Measurements from ENCODE around the gene GSDME. TPM values are rescaled to one million over a fixed set of nuclear protein-coding genes. Genes with fewer than 3 reads are reported as not detected.

Gene GSDME
- total RNA-seq, 1 donor from 2014 or later = 10.8 TPM

DNA sequence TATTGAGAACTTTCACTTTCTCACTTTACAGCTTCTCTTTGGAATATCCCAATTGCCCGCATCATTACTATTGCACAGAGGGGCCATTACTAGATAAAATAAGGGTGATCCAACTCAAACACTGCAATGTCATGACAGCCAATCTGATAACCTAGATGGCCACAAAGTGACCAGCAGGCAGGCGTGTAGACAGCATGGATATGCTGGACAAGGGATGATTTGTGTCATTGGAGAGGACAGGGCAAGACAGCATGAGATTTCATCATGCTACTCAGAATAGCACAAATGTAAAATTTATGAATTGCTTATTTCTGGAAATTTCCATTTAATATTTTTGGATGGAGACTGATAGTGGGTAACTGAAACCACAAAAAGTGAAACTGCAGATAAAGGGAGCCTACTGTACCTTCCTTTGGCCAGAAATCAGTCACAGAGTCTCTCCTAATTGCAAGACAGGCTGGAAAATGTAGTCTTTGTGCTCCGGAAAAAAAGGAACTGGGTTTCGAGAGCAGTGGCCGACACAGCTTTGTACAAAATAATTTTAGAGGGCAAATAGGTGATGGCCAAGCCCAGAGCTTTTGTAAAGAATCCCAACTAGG is 6.1 kb upstream of the GSDME start:
- Mint-ChIP-seq H3K27me3 (peaks cover 19% of the 10 kb centered on the region), H3K36me3 (no peaks in the 10 kb centered on the region), H3K4me3 (no peak overlapping the region), H3K4me1 (ENCODE audit: unreplicated experiment) (peaks cover 5% of the 10 kb centered on the region), H3K27ac (no peak overlapping the region), H3K9me3 (no peaks in the 10 kb centered on the region)
- TF ChIP-seq, protein P1, sequence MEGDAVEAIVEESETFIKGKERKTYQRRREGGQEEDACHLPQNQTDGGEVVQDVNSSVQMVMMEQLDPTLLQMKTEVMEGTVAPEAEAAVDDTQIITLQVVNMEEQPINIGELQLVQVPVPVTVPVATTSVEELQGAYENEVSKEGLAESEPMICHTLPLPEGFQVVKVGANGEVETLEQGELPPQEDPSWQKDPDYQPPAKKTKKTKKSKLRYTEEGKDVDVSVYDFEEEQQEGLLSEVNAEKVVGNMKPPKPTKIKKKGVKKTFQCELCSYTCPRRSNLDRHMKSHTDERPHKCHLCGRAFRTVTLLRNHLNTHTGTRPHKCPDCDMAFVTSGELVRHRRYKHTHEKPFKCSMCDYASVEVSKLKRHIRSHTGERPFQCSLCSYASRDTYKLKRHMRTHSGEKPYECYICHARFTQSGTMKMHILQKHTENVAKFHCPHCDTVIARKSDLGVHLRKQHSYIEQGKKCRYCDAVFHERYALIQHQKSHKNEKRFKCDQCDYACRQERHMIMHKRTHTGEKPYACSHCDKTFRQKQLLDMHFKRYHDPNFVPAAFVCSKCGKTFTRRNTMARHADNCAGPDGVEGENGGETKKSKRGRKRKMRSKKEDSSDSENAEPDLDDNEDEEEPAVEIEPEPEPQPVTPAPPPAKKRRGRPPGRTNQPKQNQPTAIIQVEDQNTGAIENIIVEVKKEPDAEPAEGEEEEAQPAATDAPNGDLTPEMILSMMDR (conservative IDR thresholded peaks at IDR 0.05) = no peak
- DNase-seq (ENCODE audit: extremely low spot score, unreplicated experiment) = no peak

DNA sequence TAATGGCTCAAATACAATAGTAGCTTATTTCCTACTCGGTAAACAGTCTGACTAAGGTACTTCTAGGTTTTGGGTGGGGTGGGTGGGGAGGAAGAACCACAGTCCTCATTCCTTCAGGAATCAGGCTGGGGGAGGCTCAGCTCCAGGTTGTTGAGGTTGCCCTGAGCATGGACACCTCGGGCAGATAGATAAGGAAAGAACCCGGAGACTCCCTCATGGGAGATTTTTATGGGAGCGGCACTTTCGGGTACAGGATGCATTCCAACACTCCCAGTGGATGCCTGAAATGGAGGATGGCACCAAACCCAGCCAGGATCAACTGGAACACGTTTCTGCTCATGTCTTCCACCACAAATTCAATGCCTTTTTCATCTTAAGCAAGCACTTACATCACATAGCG is 5.5 kb upstream of the GSDME start:
- Mint-ChIP-seq H3K27ac (no peak overlapping the region), H3K4me1 (ENCODE audit: unreplicated experiment) (peaks cover 11% of the 10 kb centered on the region)
- no peak for DNase-seq (ENCODE audit: extremely low spot score, unreplicated experiment)

DNA sequence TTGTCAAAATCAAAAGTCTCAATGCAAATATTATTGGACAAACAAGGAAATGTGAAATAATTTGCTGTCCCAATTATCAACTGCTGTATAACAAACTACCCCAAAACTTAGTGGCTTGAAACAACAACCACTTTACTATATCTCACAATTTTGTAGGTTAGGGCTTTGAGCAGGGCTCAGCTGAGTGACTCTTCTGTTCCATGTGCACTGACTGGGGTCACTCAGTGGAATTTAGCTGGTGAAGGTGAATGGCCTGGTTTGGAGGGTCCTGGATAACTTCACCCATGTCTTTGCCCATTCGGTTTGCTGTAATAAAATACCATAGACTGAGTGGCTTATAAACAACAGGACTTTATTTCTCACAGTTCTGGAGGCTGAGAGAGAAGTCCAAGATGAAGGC is 3.7 kb upstream of the GSDME start:
- Mint-ChIP-seq H3K4me3 (no peak overlapping the region), H3K4me1 (ENCODE audit: unreplicated experiment) (peaks cover 12% of the 10 kb centered on the region), H3K36me3 (no peaks in the 10 kb centered on the region), H3K27me3 (peaks cover 33% of the 10 kb centered on the region), H3K27ac (no peak overlapping the region), H3K9me3 (no peaks in the 10 kb centered on the region)
- no peak for DNase-seq (ENCODE audit: extremely low spot score, unreplicated experiment)
- TF ChIP-seq, protein P1 (conservative IDR thresholded peaks at IDR 0.05) = no peak

More for the DNA sequence above, 5.5 kb upstream of the GSDME start:
- Mint-ChIP-seq H3K4me3 (no peak overlapping the region), H3K27me3 (peaks cover 25% of the 10 kb centered on the region), H3K36me3 (no peaks in the 10 kb centered on the region), H3K9me3 (no peaks in the 10 kb centered on the region)
- TF ChIP-seq, protein P1 (conservative IDR thresholded peaks at IDR 0.05) = no peak

DNA sequence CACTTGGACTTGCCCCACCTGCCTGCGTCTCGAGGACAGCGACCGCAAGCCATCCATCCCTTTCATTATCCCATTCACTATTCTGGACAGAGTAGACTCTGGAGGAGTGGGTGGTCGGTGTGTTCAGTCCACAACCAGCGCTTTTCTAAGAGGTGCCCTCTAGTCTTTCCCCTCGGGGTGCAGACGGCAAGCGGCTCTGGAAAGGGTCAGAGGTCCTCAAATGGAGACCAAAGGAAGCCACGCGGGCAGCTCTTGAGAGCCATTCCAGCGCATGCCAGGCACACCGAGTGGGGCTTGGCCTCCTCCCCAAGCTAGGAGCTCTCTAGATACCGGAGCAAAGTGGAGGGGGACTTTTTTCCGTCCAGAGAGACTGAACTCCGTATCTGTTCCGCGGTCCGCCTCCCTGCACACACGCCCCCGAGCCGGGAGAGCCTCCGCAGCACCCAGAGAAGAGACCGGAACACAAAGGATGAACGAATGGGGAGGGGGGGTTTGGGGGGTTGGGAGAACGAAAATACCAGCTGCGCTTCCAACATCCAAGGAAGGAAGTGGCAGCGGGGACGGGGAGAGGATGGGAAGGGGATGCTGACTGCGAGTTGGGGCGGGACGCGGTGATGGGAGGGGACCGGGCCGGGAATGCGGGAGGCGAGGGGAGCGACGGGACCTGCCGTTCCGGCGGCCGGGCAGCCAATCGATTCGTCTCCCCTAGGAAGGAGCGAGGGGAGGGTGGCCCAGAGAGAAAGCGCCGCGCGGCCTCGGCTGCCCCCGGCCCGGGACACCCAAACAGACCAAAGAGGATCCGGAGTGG is 515 bp downstream of the GSDME start:
- TF ChIP-seq, protein P1 (conservative IDR thresholded peaks at IDR 0.05) = no peak
- Mint-ChIP-seq H3K27ac (peak overlapping the region; percentile 25), H3K4me3 (peak overlapping the region; percentile 93), H3K27me3 (peaks cover 38% of the 10 kb centered on the region), H3K9me3 (no peaks in the 10 kb centered on the region), H3K36me3 (no peaks in the 10 kb centered on the region), H3K4me1 (ENCODE audit: unreplicated experiment) (peaks cover 17% of the 10 kb centered on the region)
- no peak for DNase-seq (ENCODE audit: extremely low spot score, unreplicated experiment)

DNA sequence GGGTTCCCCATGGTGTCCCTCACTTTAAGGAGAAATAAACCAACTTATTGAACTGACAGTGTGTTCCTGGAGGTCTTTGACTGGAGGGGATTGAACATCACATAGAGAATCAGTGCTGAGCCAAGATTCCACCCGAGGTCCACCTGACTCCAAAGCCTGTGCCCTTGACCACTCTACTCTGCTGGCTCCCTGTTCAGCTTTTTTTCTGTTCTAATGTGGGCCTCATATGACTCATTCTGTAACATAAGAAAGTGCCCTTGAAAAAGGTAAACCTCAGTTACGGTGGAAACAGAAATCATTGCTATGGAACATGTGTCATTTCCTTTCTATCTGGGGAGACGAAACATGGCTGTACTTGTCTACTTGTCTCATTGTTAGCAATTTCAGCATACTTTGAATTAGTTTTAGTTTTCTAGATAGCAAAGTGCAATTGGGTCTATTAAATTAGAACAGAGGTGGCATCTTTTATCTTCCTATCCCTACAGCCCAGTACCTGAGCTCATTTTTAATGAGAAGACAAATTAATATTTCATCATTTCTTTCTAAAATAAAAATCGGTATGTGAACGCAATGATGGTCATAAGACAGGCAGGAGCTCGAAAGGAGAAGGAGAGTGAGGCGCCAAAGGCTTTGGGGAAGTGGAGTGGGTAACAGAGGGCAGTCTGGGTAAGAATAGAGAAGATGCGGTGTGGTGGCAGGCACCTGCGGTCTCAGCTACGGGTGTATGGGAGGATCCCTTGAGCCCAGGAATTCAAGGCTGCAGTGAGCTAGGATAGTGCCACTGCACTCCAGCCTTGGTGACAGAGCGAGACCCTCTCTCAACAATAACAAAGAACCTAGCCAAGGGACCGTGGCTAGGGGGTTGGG is 1.5 kb downstream of the GSDME start:
- H3K4me1 Mint-ChIP-seq (ENCODE audit: unreplicated experiment) = peaks cover 17% of the 10 kb centered on the region
- H3K4me3 Mint-ChIP-seq = peak overlapping the region; percentile 93
- H3K9me3 Mint-ChIP-seq = no peaks in the 10 kb centered on the region
- peak overlapping the region; percentile 10 for H3K27ac Mint-ChIP-seq
- peaks cover 38% of the 10 kb centered on the region for H3K27me3 Mint-ChIP-seq
- TF ChIP-seq, protein P1 (conservative IDR thresholded peaks at IDR 0.05) = no peak
- H3K36me3 Mint-ChIP-seq = no peaks in the 10 kb centered on the region
- no peak for DNase-seq (ENCODE audit: extremely low spot score, unreplicated experiment)

Measured in type B pancreatic cell (in vitro differentiated cells).